H9 (cell line): ENCODE data around the gene MEIS3. TPM values are rescaled to one million over a fixed set of nuclear protein-coding genes. Genes with fewer than 3 reads are reported as not detected.

Source experiments
- DNase-seq: peaks from one replicate; pipeline ENCODE4 v3.0.0-alpha.2; 2017
- H2AFZ ChIP-seq: one replicate; pipeline ENCODE4 v1.6.1; 2013; ENCODE audit warnings: mild to moderate bottlenecking, low read length, control low read depth, moderate library complexity
- H2AK5ac ChIP-seq: 2 replicates; pipeline ENCODE4 v1.6.1; 2013; ENCODE audit warnings: low read length, control low read depth, mixed read lengths; ENCODE audit not compliant: insufficient read length
- H2BK120ac ChIP-seq: one replicate; pipeline ENCODE4 v1.6.1; 2013; ENCODE audit warnings: low read depth, mild to moderate bottlenecking, low read length, control low read depth, inconsistent platforms; ENCODE audit not compliant: poor library complexity, severe bottlenecking
- H2BK12ac ChIP-seq: 2 replicates; pipeline ENCODE4 v1.6.1; 2013; ENCODE audit warnings: low read length, control low read depth, mixed read lengths, low read depth; ENCODE audit not compliant: insufficient read length
- H2BK15ac ChIP-seq: 2 replicates; pipeline ENCODE4 v1.6.1; 2013; ENCODE audit warnings: low read depth, low read length, control low read depth
- H2BK20ac ChIP-seq: one replicate; pipeline ENCODE4 v1.6.1; 2013; ENCODE audit warnings: low read depth, mild to moderate bottlenecking, low read length, control low read depth, inconsistent platforms; ENCODE audit not compliant: poor library complexity, severe bottlenecking
- H2BK5ac ChIP-seq: 2 replicates; pipeline ENCODE4 v1.6.1; 2013; ENCODE audit warnings: low read length, control low read depth, mixed read lengths; ENCODE audit not compliant: insufficient read length
- H3K14ac ChIP-seq: 2 replicates; pipeline ENCODE4 v1.6.1; 2013; ENCODE audit warnings: low read length, control low read depth; ENCODE audit not compliant: insufficient read depth
- H3K18ac ChIP-seq: 2 replicates; pipeline ENCODE4 v1.6.1; 2013; ENCODE audit warnings: low read depth, mild to moderate bottlenecking, mixed read lengths, low read length, control low read depth; ENCODE audit not compliant: insufficient read length
- H3K23ac ChIP-seq: 2 replicates; pipeline ENCODE4 v1.6.1; 2013; ENCODE audit warnings: low read length, control low read depth, mixed read lengths, low read depth; ENCODE audit not compliant: insufficient read length
- H3K23me2 ChIP-seq: 2 replicates; pipeline ENCODE4 v1.6.1; 2013; ENCODE audit warnings: low read depth, mild to moderate bottlenecking, mixed read lengths, low read length, control low read depth; ENCODE audit not compliant: insufficient read length, poor library complexity, severe bottlenecking
- H3K27ac ChIP-seq: 2 replicates; pipeline ENCODE4 v1.5.1; 2013; ENCODE audit warnings: low read length, control low read depth, mixed read lengths, low read depth; ENCODE audit not compliant: insufficient read length
- H3K27me3 ChIP-seq: 2 replicates; pipeline ENCODE4 v1.6.1; 2013; ENCODE audit warnings: low read length, control low read depth, inconsistent platforms; ENCODE audit not compliant: insufficient read depth
- H3K4ac ChIP-seq: 2 replicates; pipeline ENCODE4 v1.6.1; 2013; ENCODE audit warnings: low read depth, mild to moderate bottlenecking, control low read depth, inconsistent platforms, low read length, moderate library complexity
- H3K4me1 ChIP-seq: 2 replicates; pipeline ENCODE4 v1.6.1; 2013; ENCODE audit warnings: low read length, control low read depth, inconsistent platforms; ENCODE audit not compliant: insufficient read depth
- H3K4me2 ChIP-seq: 2 replicates; pipeline ENCODE4 v1.6.1; 2013; ENCODE audit warnings: low read length, control low read depth, mixed read lengths; ENCODE audit not compliant: insufficient read length, insufficient read depth
- H3K56ac ChIP-seq: 2 replicates; pipeline ENCODE4 v1.6.1; 2013; ENCODE audit warnings: low read depth, mild to moderate bottlenecking, mixed read lengths, low read length, control low read depth; ENCODE audit not compliant: insufficient read length
- H3K79me1 ChIP-seq: 2 replicates; pipeline ENCODE4 v1.6.1; 2013; ENCODE audit warnings: low read depth, mild to moderate bottlenecking, moderate library complexity, low read length, control low read depth, inconsistent platforms; ENCODE audit not compliant: insufficient read depth, poor library complexity, severe bottlenecking
- H3K79me2 ChIP-seq: 2 replicates; pipeline ENCODE4 v1.6.1; 2013; ENCODE audit warnings: low read length, control low read depth, inconsistent platforms; ENCODE audit not compliant: insufficient read depth
- H3K9ac ChIP-seq: 2 replicates; pipeline ENCODE4 v1.6.1; 2013; ENCODE audit warnings: low read length, control low read depth, mixed read lengths; ENCODE audit not compliant: insufficient read length; ENCODE audit errors: extremely low read depth
- H3K9me3 ChIP-seq: one replicate; pipeline ENCODE4 v1.6.1; 2013; ENCODE audit warnings: low read depth, low read length, inconsistent platforms; ENCODE audit not compliant: control insufficient read depth
- H3T11ph ChIP-seq: one replicate; pipeline ENCODE4 v1.6.1; 2013; ENCODE audit warnings: mild to moderate bottlenecking, low read length, control low read depth, inconsistent platforms
- H4K20me1 ChIP-seq: one replicate; pipeline ENCODE4 v1.6.1; 2013; ENCODE audit not compliant: control insufficient read depth, insufficient read length, insufficient read depth
- H4K5ac ChIP-seq: 2 replicates; pipeline ENCODE4 v1.6.1; 2013; ENCODE audit warnings: low read depth, mild to moderate bottlenecking, mixed read lengths, low read length, control low read depth; ENCODE audit not compliant: insufficient read length
- H4K8ac ChIP-seq: replicated peaks from 2 replicates; pipeline ENCODE4 v1.6.1; 2013; ENCODE audit warnings: low read length, control low read depth, mixed read lengths, low read depth; ENCODE audit not compliant: insufficient read length
- H4K91ac ChIP-seq: 2 replicates; pipeline ENCODE4 v1.6.1; 2013; ENCODE audit warnings: low read depth, mild to moderate bottlenecking, moderate library complexity, mixed read lengths, low read length, control low read depth; ENCODE audit not compliant: insufficient read length
- H3K27ac Mint-ChIP-seq, 3 experiments: 2 replicates in 2 of 3; 3 replicates in 1 of 3; pipeline ENCODE4 v1.8.0; 2020 to 2021; ENCODE audit warnings: mixed read lengths in 3 of 3, mild to moderate bottlenecking in 1 of 3, moderate library complexity in 1 of 3
- H3K27me3 Mint-ChIP-seq: 2 replicates; pipeline ENCODE4 v1.8.0; 2021; ENCODE audit warnings: low read depth, mild to moderate bottlenecking, moderate library complexity, mixed read lengths
- H3K36me3 Mint-ChIP-seq, 3 experiments: 2 replicates in 2 of 3; 3 replicates in 1 of 3; pipeline ENCODE4 v1.8.0; 2020 to 2021; ENCODE audit warnings: low read depth in 3 of 3, mixed read lengths in 3 of 3; ENCODE audit not compliant: insufficient read depth in 1 of 3
- H3K4me1 Mint-ChIP-seq, 2 experiments: 2 replicates each; pipeline ENCODE4 v1.8.0; 2020; ENCODE audit warnings: mixed read lengths in 2 of 2
- H3K4me3 Mint-ChIP-seq, 2 experiments: 2 replicates in 1 of 2; 3 replicates in 1 of 2; pipeline ENCODE4 v1.8.0; 2020 to 2021; ENCODE audit warnings: mild to moderate bottlenecking in 2 of 2, mixed read lengths in 2 of 2, moderate library complexity in 1 of 2
- H3K9me3 Mint-ChIP-seq, 2 experiments: 2 replicates in 1 of 2; 3 replicates in 1 of 2; pipeline ENCODE4 v1.8.0; 2020; ENCODE audit warnings: mild to moderate bottlenecking in 2 of 2, mixed read lengths in 2 of 2, moderate library complexity in 1 of 2
- WGBS: extraction: QIAGEN DNeasy Blood & Tissue Kit; methylation state at CpG from one replicate; pipeline ENCODE4 v1.1.7; 2013; ENCODE audit warnings: missing lambda C conversion rate, low lambda C conversion rate, mixed read lengths; ENCODE audit not compliant: insufficient read length; ENCODE audit errors: extremely low coverage; 5-methylcytosine and 5-hydroxymethylcytosine counted together
- total RNA-seq: library from RNA; stranded (reverse); gene quantifications from 2 replicates; pipeline ENCODE4 v1.2.1, GENCODE V29; 2021
- TF ChIP-seq, protein P1 (sequence below): fragments of 200-600 bp; sonication (generic); conservative IDR thresholded peaks from 3 replicates; pipeline ENCODE4 v1.8.0; 2021; ENCODE audit warnings: antibody characterized with exemption, mild to moderate bottlenecking

MEIS3 gene
- total RNA-seq, 1 experiment from 2014 or later, result 44.0 TPM

GRCh38 chr19:47357788-47358680 is 61.3 kb downstream of the MEIS3 start:
- no peaks in the 10 kb centered on the region for H3K79me2 ChIP-seq
- no peak overlapping the region for H3K23ac ChIP-seq
- H3K9me3 ChIP-seq, result no peaks in the 10 kb centered on the region
- DNase-seq, result peak; percentile 64
- no peak overlapping the region for H3K18ac ChIP-seq
- H2BK5ac ChIP-seq, result no peak overlapping the region
- H3K9me3 Mint-ChIP-seq, result no peaks in the 10 kb centered on the region
- H2BK20ac ChIP-seq, result no peak overlapping the region
- no peak overlapping the region for H3K27ac Mint-ChIP-seq
- no peak overlapping the region for H2BK15ac ChIP-seq
- H2BK120ac ChIP-seq, result no peak overlapping the region
- H3K27me3 ChIP-seq, result no peaks in the 10 kb centered on the region
- no peak overlapping the region for H4K5ac ChIP-seq
- H3K4me1 ChIP-seq, result no peaks in the 10 kb centered on the region
- no peak overlapping the region for H3T11ph ChIP-seq
- H4K91ac ChIP-seq, result no peak overlapping the region
- peaks cover 75 to 95% (median 94%) of the 10 kb centered on the region in 3 experiments for H3K36me3 Mint-ChIP-seq
- no peak overlapping the region for H2AFZ ChIP-seq
- no peaks in the 10 kb centered on the region for H3K23me2 ChIP-seq
- peaks cover 0 to 2% of the 10 kb centered on the region in 2 experiments; a peak in 1 of 4 replicates for H3K4me1 Mint-ChIP-seq
- H2AK5ac ChIP-seq, result no peak overlapping the region
- WGBS, result no CpG with 5 or more reads among the region's 28 CpGs
- no peaks in the 10 kb centered on the region for H4K20me1 ChIP-seq
- no peak overlapping the region for H3K27ac ChIP-seq
- no peak overlapping the region for H3K4me3 Mint-ChIP-seq
- no peaks in the 10 kb centered on the region for H3K27me3 Mint-ChIP-seq
- H3K9ac ChIP-seq, result no peak overlapping the region
- TF ChIP-seq, protein P1, sequence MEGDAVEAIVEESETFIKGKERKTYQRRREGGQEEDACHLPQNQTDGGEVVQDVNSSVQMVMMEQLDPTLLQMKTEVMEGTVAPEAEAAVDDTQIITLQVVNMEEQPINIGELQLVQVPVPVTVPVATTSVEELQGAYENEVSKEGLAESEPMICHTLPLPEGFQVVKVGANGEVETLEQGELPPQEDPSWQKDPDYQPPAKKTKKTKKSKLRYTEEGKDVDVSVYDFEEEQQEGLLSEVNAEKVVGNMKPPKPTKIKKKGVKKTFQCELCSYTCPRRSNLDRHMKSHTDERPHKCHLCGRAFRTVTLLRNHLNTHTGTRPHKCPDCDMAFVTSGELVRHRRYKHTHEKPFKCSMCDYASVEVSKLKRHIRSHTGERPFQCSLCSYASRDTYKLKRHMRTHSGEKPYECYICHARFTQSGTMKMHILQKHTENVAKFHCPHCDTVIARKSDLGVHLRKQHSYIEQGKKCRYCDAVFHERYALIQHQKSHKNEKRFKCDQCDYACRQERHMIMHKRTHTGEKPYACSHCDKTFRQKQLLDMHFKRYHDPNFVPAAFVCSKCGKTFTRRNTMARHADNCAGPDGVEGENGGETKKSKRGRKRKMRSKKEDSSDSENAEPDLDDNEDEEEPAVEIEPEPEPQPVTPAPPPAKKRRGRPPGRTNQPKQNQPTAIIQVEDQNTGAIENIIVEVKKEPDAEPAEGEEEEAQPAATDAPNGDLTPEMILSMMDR, result peak; percentile 67
- H2BK12ac ChIP-seq, result no peak overlapping the region
- no peak overlapping the region for H4K8ac ChIP-seq
- H3K4me2 ChIP-seq, result no peak overlapping the region
- no peak overlapping the region for H3K14ac ChIP-seq
- H3K56ac ChIP-seq, result no peak overlapping the region
- H3K4ac ChIP-seq, result no peak overlapping the region
- no peaks in the 10 kb centered on the region for H3K79me1 ChIP-seq
